ENCODE data around the gene DNAJB14. TPM values are rescaled to one million over a fixed set of nuclear protein-coding genes. Genes with fewer than 3 reads are reported as not detected.
"Not testable (repeated sequence)": the region's sequence is repeated elsewhere in the genome, so short reads cannot be mapped to it uniquely, and the experiment has no call there.

DNAJB14 gene
- total RNA-seq, 4 donors from 2014 or later = 21.2 to 40.0 (median 33.6) TPM

DNA sequence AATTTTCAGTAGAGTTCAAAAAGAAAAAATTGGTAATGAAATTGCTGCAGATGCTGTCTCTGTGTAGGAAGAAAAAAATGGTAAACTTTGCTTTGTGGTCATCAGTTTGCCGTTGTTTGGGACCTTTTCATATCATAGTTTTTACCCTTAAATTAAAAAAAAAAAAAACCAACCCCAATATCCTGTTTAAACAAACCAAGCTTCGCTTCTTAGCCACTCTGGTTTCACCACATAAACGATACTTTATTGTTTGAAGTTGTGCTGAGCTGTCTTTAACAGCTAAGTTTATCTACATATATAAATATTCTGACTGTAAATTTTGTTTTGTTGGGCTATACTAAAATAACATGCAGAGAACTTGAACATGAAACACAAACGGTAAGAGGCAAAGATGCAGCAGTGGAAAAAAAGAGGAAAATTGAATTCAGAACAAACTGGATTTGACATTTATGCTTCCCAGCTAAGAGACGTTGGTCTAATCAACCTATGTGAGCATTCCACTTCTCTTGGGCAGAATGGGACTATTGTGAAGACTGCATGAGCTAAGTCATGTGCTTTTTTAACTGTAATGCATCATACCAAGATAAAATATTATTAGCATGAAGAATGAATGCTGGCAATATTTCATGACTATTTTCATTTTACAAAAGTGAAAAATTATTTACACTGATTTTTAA, 19.4 kb upstream of the DNAJB14 start:
- Histone ChIP-seq H3K27ac (replicated peaks in 1 of 4) (no peak overlapping the region), H3K4me1 (no peaks in the 10 kb centered on the region), H3K36me3 (no peaks in the 10 kb centered on the region), H3K9me3 (no peaks in the 10 kb centered on the region), H3K27me3 (peaks cover 0 to 8% (median 0%) of the 10 kb centered on the region in 4 donors), H3K4me3 (no peak overlapping the region)
- 70% methylated on average over 5 of the region's 5 CpGs for WGBS
- DNase-seq (ENCODE audit: extremely low spot score) = no peak
- intact Hi-C loops (cut with DNase I) = no loop called here
- no peak for TF ChIP-seq EP300 (IDR thresholded peaks at IDR 0.05)
- no peak for TF ChIP-seq POLR2A (IDR thresholded peaks at IDR 0.05; ENCODE audit: low read depth)
- TF ChIP-seq POLR2AphosphoS5 (IDR thresholded peaks at IDR 0.05) = no peak
- TF ChIP-seq, protein P1, sequence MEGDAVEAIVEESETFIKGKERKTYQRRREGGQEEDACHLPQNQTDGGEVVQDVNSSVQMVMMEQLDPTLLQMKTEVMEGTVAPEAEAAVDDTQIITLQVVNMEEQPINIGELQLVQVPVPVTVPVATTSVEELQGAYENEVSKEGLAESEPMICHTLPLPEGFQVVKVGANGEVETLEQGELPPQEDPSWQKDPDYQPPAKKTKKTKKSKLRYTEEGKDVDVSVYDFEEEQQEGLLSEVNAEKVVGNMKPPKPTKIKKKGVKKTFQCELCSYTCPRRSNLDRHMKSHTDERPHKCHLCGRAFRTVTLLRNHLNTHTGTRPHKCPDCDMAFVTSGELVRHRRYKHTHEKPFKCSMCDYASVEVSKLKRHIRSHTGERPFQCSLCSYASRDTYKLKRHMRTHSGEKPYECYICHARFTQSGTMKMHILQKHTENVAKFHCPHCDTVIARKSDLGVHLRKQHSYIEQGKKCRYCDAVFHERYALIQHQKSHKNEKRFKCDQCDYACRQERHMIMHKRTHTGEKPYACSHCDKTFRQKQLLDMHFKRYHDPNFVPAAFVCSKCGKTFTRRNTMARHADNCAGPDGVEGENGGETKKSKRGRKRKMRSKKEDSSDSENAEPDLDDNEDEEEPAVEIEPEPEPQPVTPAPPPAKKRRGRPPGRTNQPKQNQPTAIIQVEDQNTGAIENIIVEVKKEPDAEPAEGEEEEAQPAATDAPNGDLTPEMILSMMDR (IDR thresholded peaks at IDR 0.05) = no peak

DNA sequence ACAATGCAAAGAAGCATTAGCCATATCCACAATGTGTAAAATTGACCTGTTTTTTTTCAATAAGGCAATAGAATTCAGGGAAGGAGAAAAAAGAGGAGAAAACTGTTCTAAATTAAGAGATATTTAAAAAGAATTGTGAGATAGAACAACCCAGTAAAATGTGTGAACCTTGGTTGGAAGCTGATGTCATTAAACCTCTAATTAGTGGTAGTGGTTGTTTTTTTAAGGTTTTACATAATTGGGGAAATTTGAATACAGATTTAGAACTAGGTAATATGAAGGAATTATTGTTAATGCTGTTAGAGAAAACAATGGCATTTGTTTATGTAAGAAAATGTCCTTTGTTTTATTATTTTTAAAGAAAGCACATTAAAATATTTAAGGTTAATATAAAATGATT, 18.8 kb upstream of the DNAJB14 start:
- intact Hi-C loops (cut with DNase I) = no loop called here
- DNase-seq (ENCODE audit: extremely low spot score) = no peak

GRCh38 chr4:99961711-99962110, 15.3 kb upstream of the DNAJB14 start:
- TF ChIP-seq POLR2A (IDR thresholded peaks at IDR 0.05; ENCODE audit: low read depth) (no peak), POLR2AphosphoS5 (IDR thresholded peaks at IDR 0.05) (no peak)
- intact Hi-C loops (cut with DNase I) = no loop called here
- Histone ChIP-seq H3K4me1 (no peaks in the 10 kb centered on the region), H3K27ac (replicated peaks in 1 of 4) (no peak overlapping the region), H3K4me3 (no peak overlapping the region), H3K27me3 (peaks cover 0 to 8% (median 0%) of the 10 kb centered on the region in 4 donors), H3K9me3 (no peaks in the 10 kb centered on the region), H3K36me3 (no peaks in the 10 kb centered on the region)
- no peak for DNase-seq (ENCODE audit: extremely low spot score)
- 96% methylated on average over 1 of the region's 1 CpG for WGBS

More for the DNA sequence above, 18.8 kb upstream of the DNAJB14 start:
- Histone ChIP-seq H3K4me3 (no peak overlapping the region), H3K27ac (replicated peaks in 1 of 4) (no peak overlapping the region), H3K4me1 (no peaks in the 10 kb centered on the region), H3K9me3 (no peaks in the 10 kb centered on the region), H3K36me3 (no peaks in the 10 kb centered on the region), H3K27me3 (peaks cover 0 to 8% (median 0%) of the 10 kb centered on the region in 4 donors)
- TF ChIP-seq, protein P1 (IDR thresholded peaks at IDR 0.05) = no peak
- TF ChIP-seq POLR2A (IDR thresholded peaks at IDR 0.05; ENCODE audit: low read depth) = no peak
- TF ChIP-seq POLR2AphosphoS5 (IDR thresholded peaks at IDR 0.05) = no peak
- no peak for TF ChIP-seq EP300 (IDR thresholded peaks at IDR 0.05)

- no peaks in the 10 kb centered on the region for H3K9me3 ChIP-seq
- 88% methylated on average over 2 of the region's 2 CpGs for WGBS
- peaks cover 0 to 8% (median 0%) of the 10 kb centered on the region in 4 donors for H3K27me3 ChIP-seq
- no peaks in the 10 kb centered on the region for H3K36me3 ChIP-seq
- no peak for TF ChIP-seq POLR2A (IDR thresholded peaks at IDR 0.05; ENCODE audit: low read depth)
- TF ChIP-seq, protein P1 (IDR thresholded peaks at IDR 0.05) = no peak
- TF ChIP-seq EP300 (IDR thresholded peaks at IDR 0.05) = no peak
- no peak for TF ChIP-seq POLR2AphosphoS5 (IDR thresholded peaks at IDR 0.05)
- DNase-seq (ENCODE audit: extremely low spot score) = no peak
- intact Hi-C loops (cut with DNase I) = no loop called here
- no peak overlapping the region for H3K27ac ChIP-seq (replicated peaks in 1 of 4)
- no peak overlapping the region for H3K4me3 ChIP-seq
- no peaks in the 10 kb centered on the region for H3K4me1 ChIP-seq
These were observed 14.2 kb upstream of the DNAJB14 start for GRCh38 chr4:99960648-99961047.

- DNase-seq (ENCODE audit: extremely low spot score); H3K9me3 ChIP-seq; intact Hi-C loops (cut with DNase I); H3K27me3 ChIP-seq; H3K4me1 ChIP-seq; H3K4me3 ChIP-seq; H3K36me3 ChIP-seq; H3K27ac ChIP-seq (replicated peaks in 1 of 4): not testable (repeated sequence)
- 94% methylated on average over 3 of the region's 3 CpGs for WGBS
These were observed 11.8 kb upstream of the DNAJB14 start for GRCh38 chr4:99958207-99958606.

GRCh38 chr4:99950913-99951254, 4.5 kb upstream of the DNAJB14 start:
- WGBS = 1% methylated on average over 8 of the region's 8 CpGs
- DNase-seq (ENCODE audit: extremely low spot score) = no peak
- Histone ChIP-seq H3K4me3 (peak overlapping the region; percentile 89 to 94 (median 90)), H3K36me3 (peaks cover 0 to 8% (median 2%) of the 10 kb centered on the region in 4 donors), H3K9me3 (no peaks in the 10 kb centered on the region), H3K27me3 (no peaks in the 10 kb centered on the region), H3K27ac (replicated peaks in 1 of 4) (peak overlapping the region; percentile 93 to 98 (median 97)), H3K4me1 (peaks cover 29 to 36% (median 30%) of the 10 kb centered on the region in 4 donors)
- TF ChIP-seq, protein P1 (IDR thresholded peaks at IDR 0.05) = no peak
- TF ChIP-seq POLR2A (IDR thresholded peaks at IDR 0.05; ENCODE audit: low read depth) (no peak), EP300 (IDR thresholded peaks at IDR 0.05) (no peak), POLR2AphosphoS5 (IDR thresholded peaks at IDR 0.05) (no peak)
- intact Hi-C loops (cut with DNase I) = no loop called here

Data from esophagus muscularis mucosa (tissue), 4 donors.